Sigmoid colon (tissue), 7 donors: ENCODE results near the gene OPCML. TPM values are rescaled to one million over a fixed set of nuclear protein-coding genes. Genes with fewer than 3 reads are reported as not detected.
A peak's percentile ranks its signal among the peaks of the same experiment; 100 is the strongest.

Experiments used
- DNase-seq: peaks from one replicate; pipeline ENCODE4 v3.0.0-alpha.2; 2019
- H3K27ac ChIP-seq, 4 donors: fragments of 200-600 bp; sonication (generic); one replicate each; pipeline ENCODE4 v1.5.1; 2016 to 2019; ENCODE audit warnings: mild to moderate bottlenecking in 1 of 4
- H3K27me3 ChIP-seq, 3 donors: fragments of 200-600 bp; sonication (generic); one replicate each; pipeline ENCODE4 v1.5.1; 2019; ENCODE audit warnings: mild to moderate bottlenecking in 1 of 3
- H3K36me3 ChIP-seq, 4 donors: fragments of 200-600 bp; sonication (generic); one replicate each; pipeline ENCODE4 v1.5.1; 2016 to 2019
- H3K4me1 ChIP-seq, 4 donors: fragments of 200-600 bp; sonication (generic); one replicate each; pipeline ENCODE4 v1.5.1; 2017 to 2019
- H3K4me3 ChIP-seq, 4 donors: fragments of 200-600 bp; sonication (generic); one replicate each; pipeline ENCODE4 v1.5.1; 2017 to 2019; ENCODE audit warnings: mild to moderate bottlenecking in 2 of 4, moderate library complexity in 1 of 4
- H3K9me3 ChIP-seq, 4 donors: fragments of 200-600 bp in 3 of 4; sonication (generic) in 3 of 4; one replicate each; pipeline versions ENCODE4 v1.5.1 to v1.6.1; 2013 to 2019
- EP300 ChIP-seq, 4 donors: sonication (generic); formaldehyde crosslinking; IDR thresholded peaks; one replicate each; pipeline ENCODE4 v1.6.1; 2017; ENCODE audit warnings: antibody characterized with exemption in 4 of 4
- POLR2A ChIP-seq, 2 donors: fragments of 450-650 bp; IDR thresholded peaks; one replicate each; pipeline ENCODE4 v1.6.1; 2016; ENCODE audit warnings: antibody characterized with exemption in 2 of 2, mild to moderate bottlenecking in 2 of 2, moderate library complexity in 2 of 2
- POLR2AphosphoS5 ChIP-seq, 4 donors: sonication (generic); formaldehyde crosslinking; IDR thresholded peaks; one replicate each; pipeline ENCODE4 v1.6.1; 2017; ENCODE audit warnings: antibody characterized with exemption in 4 of 4
- WGBS, 2 donors: extraction: QIAGEN DNeasy Blood & Tissue Kit; methylation state at CpG; one replicate each; pipeline ENCODE4 v1.1.7; 2013; 5-methylcytosine and 5-hydroxymethylcytosine counted together
- intact Hi-C: fragments of 100-400 bp; cut with DNase I; formaldehyde crosslinking; loops from one replicate; pipeline ENCODE4 v1.15.1; 2023
- polyA plus RNA-seq, 3 donors: library from polyadenylated mRNA; stranded (reverse); fragments of 200-250 nt; gene quantifications; one replicate each; pipeline ENCODE4 v1.2.3, GENCODE V29; 2013
- total RNA-seq, 4 donors: library from RNA; depleted of rRNA; stranded (reverse); fragments of >200 nt; gene quantifications; one replicate each; pipeline ENCODE4 v1.1.0, GENCODE V29; 2016
- TF ChIP-seq, protein P1 (sequence below), 4 experiments: fragments of 450-650 bp in 3 of 4; fragments of 200-600 bp in 1 of 4; IDR thresholded peaks; one replicate each; pipeline ENCODE4 v1.5.1; 2016 to 2019; ENCODE audit warnings: antibody characterized with exemption in 4 of 4, mild to moderate bottlenecking in 3 of 4, moderate library complexity in 2 of 4
- donor health status: healthy with polysubstance abuse.
- donor health status: Bipolar disorder and iron deficiency.
- donor health status: healthy.

OPCML gene
- total and polyA plus RNA-seq, 7 donors = under 0.01 to 0.14 (median 0.03) TPM; not detected in 4

DNA sequence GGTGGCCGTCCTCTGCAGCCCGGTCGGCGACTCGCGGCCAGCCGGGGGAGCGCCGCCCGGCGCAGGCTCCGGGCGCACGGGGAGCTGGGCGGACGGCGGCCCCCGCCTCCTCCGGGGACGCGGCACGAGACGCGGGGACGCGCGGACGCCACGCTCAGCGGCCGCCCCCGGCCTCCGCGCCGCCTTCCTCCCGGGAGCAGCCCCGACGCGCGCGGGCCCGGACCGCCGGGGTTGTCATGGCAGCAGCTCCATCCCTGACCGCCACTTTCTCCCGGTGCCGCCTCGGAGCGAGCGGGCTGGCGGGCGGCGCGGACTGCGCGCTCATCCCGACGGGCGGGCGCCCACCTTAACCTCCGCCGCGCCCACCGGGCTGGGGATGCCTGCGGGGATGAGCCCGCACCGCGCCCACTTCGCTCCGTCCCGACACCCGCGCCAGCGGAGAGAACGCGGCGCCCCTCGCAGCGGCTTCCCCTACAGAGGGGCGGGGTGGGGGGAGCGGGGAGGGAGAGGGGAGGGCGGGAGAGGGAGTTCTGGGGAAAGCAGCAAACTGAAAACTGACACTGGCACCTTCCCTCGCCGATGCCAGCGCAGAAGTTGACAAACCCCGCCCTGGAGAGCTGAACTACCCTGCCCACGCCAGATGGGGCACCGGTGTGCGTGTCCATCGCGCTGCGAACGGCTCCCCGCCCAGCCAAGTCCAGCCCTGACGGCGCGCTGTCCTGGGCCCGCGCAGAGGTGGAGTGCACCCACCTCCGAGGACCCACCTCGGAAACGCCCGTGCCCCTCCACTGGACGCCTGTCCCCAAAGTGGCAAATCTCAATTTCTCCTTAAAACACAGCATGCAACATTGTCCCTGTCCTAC, 588.4 kb downstream of the OPCML start:
- Histone ChIP-seq H3K27me3 (peaks cover 9 to 41% (median 29%) of the 10 kb centered on the region in 3 donors), H3K4me1 (peaks cover 0 to 14% (median 10%) of the 10 kb centered on the region in 4 donors), H3K27ac (no peak overlapping the region), H3K36me3 (no peaks in the 10 kb centered on the region), H3K9me3 (no peaks in the 10 kb centered on the region), H3K4me3 (peak overlapping the region in 3 of 4 donors; percentile 25 to 41 (median 40))
- TF ChIP-seq POLR2AphosphoS5 (IDR thresholded peaks at IDR 0.05) (no peak), EP300 (IDR thresholded peaks at IDR 0.05) (no peak), POLR2A (IDR thresholded peaks at IDR 0.05) (no peak)
- TF ChIP-seq, protein P1, sequence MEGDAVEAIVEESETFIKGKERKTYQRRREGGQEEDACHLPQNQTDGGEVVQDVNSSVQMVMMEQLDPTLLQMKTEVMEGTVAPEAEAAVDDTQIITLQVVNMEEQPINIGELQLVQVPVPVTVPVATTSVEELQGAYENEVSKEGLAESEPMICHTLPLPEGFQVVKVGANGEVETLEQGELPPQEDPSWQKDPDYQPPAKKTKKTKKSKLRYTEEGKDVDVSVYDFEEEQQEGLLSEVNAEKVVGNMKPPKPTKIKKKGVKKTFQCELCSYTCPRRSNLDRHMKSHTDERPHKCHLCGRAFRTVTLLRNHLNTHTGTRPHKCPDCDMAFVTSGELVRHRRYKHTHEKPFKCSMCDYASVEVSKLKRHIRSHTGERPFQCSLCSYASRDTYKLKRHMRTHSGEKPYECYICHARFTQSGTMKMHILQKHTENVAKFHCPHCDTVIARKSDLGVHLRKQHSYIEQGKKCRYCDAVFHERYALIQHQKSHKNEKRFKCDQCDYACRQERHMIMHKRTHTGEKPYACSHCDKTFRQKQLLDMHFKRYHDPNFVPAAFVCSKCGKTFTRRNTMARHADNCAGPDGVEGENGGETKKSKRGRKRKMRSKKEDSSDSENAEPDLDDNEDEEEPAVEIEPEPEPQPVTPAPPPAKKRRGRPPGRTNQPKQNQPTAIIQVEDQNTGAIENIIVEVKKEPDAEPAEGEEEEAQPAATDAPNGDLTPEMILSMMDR (IDR thresholded peaks at IDR 0.05) = no peak
- no peak for DNase-seq
- 3 to 16% methylated on average over 104 of the region's 104 CpGs for WGBS, 2 donors
- intact Hi-C loops = no loop called here

DNA sequence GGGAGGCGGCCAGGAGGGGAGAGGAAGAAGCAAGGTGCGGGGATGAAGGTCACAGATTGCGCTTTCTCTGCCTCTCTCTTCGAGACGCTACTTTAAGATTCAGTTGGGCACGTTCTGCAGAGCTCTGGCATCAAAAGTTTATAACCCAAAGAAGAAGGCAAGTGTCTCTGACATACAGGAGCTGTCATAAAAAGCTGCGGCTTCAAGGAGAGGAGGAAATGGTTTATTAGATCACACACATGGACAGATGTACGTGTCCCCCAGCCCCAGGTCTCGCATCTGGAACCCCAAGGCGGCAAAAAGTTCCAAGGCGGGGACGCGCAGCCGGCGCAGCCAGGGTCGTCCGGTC, 589.0 kb downstream of the OPCML start:
- 2 to 11% methylated on average over 17 of the region's 17 CpGs for WGBS, 2 donors
- H3K36me3 ChIP-seq = no peaks in the 10 kb centered on the region
- no peak for DNase-seq
- intact Hi-C loops = no loop called here
- peaks cover 9 to 41% (median 29%) of the 10 kb centered on the region in 3 donors for H3K27me3 ChIP-seq
- TF ChIP-seq, protein P1 (IDR thresholded peaks at IDR 0.05) = no peak
- TF ChIP-seq POLR2A (IDR thresholded peaks at IDR 0.05) = no peak
- H3K27ac ChIP-seq = no peak overlapping the region
- no peaks in the 10 kb centered on the region for H3K9me3 ChIP-seq
- peaks cover 0 to 14% (median 10%) of the 10 kb centered on the region in 4 donors for H3K4me1 ChIP-seq
- peak overlapping the region in 3 of 4 donors; percentile 25 to 41 (median 40) for H3K4me3 ChIP-seq

DNA sequence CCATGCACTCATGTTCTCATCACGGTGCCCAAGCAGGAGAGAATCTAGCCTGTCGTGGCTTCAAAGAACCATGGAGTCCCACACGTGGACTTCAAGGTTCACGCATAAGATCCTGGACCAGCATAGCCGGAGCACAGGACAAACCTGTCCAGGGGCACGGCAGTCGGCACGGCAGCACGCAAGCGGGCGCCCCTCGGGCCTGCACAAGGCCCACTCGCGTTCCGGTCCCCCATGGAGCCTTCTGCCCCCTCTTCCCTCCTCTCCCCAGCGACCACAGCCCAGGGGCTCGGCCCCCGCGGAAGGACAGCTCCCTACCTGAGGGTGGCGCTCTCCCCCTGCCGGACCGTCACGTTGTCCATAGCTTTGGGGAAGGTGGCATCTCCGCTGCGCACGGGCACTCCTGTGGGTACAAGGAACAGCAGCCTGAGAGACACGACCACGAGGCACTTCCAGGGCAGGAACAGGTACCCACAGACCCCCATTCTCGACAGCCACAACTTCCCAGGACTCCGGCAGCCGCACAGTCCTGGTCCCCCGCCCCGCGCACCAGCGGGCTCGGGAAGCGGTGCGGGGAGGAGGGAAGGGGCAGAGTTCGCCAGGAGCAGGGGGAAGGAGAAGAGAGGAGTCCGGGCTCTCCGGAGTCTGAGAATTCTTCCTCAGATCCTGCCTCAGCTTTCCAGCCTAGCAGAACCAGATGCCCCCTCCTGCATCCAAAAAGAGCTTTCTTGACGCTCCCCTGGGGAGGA, 589.5 kb downstream of the OPCML start:
- H3K27ac ChIP-seq = no peak overlapping the region
- TF ChIP-seq EP300 (IDR thresholded peaks at IDR 0.05) (no peak), POLR2A (IDR thresholded peaks at IDR 0.05) (no peak), POLR2AphosphoS5 (IDR thresholded peaks at IDR 0.05) (no peak)
- TF ChIP-seq, protein P1 (IDR thresholded peaks at IDR 0.05) = no peak
- H3K4me3 ChIP-seq = peak overlapping the region in 1 of 4 donors; percentile 25
- WGBS, 2 donors = 19 to 30% methylated on average over 39 to 42 of the region's 42 CpGs
- peaks cover 9 to 41% (median 29%) of the 10 kb centered on the region in 3 donors for H3K27me3 ChIP-seq
- intact Hi-C loops = no loop called here
- H3K9me3 ChIP-seq = no peaks in the 10 kb centered on the region
- peaks cover 0 to 14% (median 10%) of the 10 kb centered on the region in 4 donors for H3K4me1 ChIP-seq
- H3K36me3 ChIP-seq = no peaks in the 10 kb centered on the region
- no peak for DNase-seq

DNA sequence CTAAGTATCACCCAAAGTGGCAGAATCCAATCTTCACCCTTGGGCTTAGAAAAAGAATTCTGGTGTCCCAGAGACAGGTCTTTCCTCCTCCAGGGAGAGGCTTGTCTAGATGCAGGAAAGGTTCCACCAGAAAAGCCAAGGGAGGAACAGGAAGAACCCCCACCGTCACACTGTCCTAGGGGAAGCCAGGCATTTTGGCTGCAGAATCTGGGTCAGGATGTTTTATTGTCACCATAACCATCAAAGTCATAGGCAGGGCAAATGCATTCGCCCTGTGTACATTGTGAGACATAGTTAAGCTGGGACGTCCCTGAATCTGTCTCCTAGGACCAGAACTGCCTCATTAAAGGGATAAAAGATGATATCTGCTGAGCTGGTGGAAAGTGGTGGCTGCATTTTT, 590.5 kb downstream of the OPCML start:
- Histone ChIP-seq H3K27me3 (peaks cover 9 to 41% (median 29%) of the 10 kb centered on the region in 3 donors), H3K4me3 (no peak overlapping the region), H3K27ac (no peak overlapping the region), H3K4me1 (peaks cover 0 to 14% (median 10%) of the 10 kb centered on the region in 4 donors), H3K36me3 (no peaks in the 10 kb centered on the region), H3K9me3 (no peaks in the 10 kb centered on the region)
- WGBS, 2 donors = 49 to 62% methylated on average over 3 of the region's 3 CpGs
- DNase-seq = no peak
- intact Hi-C loops = no loop called here
- no peak for TF ChIP-seq EP300 (IDR thresholded peaks at IDR 0.05)

DNA sequence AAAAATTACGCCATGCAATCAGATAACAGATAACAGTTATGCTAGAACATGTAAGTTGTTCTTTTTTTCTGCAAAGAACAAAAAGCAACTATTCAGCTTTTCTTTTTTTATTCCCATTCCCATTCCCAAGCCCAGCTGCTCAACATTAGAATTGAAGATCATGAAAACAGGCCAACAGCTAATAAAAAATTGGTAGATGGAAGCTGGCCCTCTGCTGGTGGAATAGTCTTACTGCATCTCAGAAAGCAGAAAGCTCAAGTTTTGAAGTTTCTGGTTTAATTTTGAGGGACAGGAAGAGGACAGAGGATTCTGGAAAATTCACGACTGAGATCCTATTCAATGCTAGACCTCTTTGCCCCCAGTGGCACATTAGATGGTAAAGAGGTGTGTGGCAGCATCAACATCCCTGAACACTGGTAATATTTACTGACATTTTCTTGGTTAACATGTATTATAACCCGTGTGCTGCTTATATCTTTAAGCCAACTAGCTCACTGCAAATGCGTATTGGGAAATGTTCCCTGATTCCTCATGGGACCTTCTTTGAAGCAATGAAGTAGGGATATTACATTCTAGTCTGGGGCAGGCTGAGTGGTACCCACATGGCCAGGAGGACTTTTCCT, 591.2 kb downstream of the OPCML start:
- WGBS, 2 donors = 54 to 57% methylated on average over 4 of the region's 4 CpGs
- no peaks in the 10 kb centered on the region for H3K36me3 ChIP-seq
- DNase-seq = no peak
- H3K27ac ChIP-seq = no peak overlapping the region
- no peak overlapping the region for H3K4me3 ChIP-seq
- H3K9me3 ChIP-seq = no peaks in the 10 kb centered on the region
- peaks cover 9 to 41% (median 29%) of the 10 kb centered on the region in 3 donors for H3K27me3 ChIP-seq
- TF ChIP-seq, protein P1 (IDR thresholded peaks at IDR 0.05) = peak; percentile 21 to 70 (median 60)
- TF ChIP-seq POLR2A (IDR thresholded peaks at IDR 0.05) = no peak
- intact Hi-C loops = no loop called here
- peaks cover 0 to 14% (median 10%) of the 10 kb centered on the region in 4 donors for H3K4me1 ChIP-seq
